ENCODE results near the gene ERP27.

ERP27 gene

DNA sequence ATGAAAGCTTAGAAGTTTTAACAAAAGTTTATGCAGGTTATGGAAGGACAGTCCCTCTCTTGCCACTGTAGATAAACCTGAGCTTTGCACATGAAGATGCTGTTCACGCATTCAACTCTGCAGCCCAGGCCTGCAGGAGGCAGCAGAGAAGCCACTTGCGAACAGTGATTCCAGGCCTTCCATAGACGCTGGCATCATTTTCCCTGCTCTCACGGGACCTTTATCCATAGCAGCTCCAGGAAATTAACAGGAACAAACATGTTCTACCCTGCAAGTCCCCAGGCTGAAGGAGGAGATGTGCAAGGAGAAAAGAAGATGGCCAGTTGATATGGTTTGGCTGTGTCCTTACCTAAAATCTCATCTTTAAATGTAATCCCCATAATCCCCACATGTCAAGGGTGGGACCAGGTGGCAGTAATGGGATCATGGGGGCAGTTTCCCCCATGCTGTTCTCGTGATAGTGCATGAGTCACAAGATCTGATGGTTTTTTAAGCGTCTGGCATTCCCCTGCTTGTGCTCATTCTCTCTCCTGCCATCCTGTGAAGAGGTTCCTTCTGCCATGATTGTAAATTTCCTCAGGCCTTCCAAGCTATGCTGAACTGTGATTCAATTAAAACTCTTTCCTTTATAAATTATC is 2.0 kb downstream of the ERP27 start:
- no peak for DNase-seq (ENCODE audit: low read depth in 2 of 2)

DNA sequence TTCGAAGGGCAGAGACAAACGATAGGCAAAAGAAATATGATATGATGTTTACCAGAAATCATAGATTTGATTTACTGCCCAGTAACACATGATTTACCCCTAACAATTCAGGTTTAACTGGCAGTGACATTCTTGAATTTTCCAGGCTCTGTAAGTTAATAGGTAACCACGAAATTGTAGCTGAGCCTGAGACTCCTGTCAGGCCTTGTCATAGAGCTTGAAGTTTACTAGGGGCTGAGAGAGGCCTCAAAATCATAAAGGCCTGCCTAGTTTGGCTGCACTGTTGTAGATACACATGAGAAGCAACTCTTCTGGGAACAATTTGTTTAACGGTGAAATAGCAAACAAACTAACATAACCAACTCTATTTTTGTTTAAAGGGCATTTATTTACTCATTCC is 3.3 kb downstream of the ERP27 start:
- DNase-seq (ENCODE audit: low read depth in 2 of 2), result no peak

DNA sequence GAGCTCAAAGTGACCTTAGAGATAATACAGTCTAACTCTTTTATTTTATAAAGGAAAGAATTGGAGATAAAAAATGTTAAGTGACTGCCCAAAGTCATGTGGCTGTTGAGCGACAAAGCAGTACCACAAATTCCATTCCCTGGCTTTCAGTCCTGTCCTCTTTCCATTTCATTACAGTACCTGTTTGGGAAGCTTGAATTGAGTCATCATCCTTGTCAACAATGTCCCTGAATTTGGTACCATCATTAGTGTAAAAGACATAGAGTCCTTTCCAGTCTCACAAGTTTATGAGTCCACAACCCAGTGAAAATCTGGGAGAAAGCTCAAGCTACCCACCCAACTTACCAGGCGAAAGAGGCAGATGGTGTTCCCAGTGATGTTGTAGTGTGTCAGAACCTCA is 3.8 kb downstream of the ERP27 start:
- DNase-seq (ENCODE audit: low read depth in 2 of 2), result no peak

DNA sequence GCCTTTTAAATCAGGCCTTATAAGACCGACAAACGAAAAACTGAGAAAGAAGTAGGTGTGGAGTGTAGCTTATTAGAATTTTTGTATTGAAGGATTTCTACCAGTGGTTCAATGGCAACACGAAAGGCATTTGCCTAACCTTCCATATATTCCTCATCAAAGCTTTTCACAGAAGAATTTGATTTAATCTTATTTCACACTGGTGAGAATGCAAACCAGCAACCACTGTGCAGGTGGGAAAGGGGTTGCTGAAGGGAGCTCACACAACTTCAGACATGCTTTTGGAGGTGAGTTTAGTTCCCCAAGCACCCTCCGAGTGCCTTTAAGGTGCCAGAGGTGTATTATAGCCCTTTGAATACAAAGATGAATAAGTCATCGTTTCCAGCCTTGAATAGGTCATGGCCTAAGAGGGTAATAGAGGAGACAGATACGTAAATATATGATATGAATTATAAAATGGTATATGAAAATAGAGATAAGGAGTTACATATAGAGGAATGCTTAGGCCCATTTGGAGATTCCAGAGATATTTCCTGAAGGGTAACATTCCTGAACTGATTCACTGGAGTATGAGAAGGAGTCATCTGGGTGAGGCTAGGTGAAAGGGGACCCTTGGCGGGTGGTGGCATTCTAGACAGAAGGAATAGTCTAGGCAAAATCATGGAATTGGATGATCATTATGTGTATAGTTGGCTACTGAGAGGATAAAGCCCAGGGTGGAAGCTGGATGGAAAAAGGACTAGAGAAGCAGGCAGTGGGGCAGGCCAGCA is 6.4 kb downstream of the ERP27 start:
- no peak for DNase-seq (ENCODE audit: low read depth in 2 of 2)

DNA sequence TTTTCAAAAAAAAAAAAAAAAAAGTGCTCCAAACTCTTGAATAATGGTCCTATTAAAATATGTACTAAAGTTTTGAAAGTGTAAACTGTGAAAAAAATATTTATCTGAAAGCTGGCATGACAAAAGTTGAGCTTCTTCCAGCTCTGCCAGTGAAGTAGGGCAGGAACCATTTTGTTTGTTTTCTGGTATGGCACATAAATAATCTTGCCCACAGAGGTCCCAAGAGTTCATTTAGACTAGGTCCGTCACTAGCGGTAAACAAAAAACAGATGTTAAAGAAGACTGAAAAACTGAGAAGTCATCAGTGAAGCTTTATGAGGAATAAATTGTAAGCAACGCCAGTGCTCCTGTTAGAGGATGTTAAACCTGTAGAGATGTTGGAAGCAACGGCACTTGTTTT is 7.0 kb downstream of the ERP27 start:
- no peak for DNase-seq (ENCODE audit: low read depth in 2 of 2)

DNA sequence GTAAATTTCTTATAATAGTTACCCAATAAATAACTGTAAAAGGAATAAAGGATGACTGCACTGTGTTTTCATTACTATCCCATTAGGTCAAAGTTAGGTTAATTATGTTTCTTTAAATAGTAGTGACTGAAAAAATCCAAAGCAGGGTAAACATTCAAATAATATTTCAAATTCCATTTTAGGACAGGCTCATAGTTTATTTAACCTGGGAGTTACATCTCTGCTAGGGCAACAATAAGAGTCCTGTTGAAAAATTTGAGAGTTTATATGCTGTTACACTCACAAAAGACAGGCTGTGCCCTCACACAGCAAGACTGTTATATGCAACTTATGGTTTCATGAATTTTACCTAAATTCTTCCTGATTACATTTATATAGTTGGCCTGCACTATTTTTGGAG is 8.0 kb downstream of the ERP27 start:
- no peak for DNase-seq (ENCODE audit: low read depth in 2 of 2)

DNA sequence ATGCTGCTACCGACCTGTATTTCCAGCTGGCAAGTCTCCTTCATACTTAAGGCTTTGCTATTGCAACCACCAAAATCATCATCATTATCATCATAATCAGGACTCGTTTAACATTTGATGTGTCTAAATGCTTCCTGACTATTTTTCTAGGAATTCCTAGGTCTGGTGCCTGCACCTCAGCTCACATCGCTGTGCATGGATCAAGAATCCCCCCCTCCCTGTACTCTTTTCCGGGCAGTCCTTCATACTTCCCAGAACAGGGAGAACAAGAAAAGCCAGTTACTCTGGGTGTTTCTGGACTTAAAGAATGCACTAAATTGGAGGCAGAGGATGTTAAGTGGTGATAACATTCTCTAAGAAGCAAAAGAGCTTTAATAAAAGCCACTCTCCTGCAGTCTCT is 9.4 kb downstream of the ERP27 start:
- DNase-seq (ENCODE audit: low read depth in 2 of 2), result no peak

DNA sequence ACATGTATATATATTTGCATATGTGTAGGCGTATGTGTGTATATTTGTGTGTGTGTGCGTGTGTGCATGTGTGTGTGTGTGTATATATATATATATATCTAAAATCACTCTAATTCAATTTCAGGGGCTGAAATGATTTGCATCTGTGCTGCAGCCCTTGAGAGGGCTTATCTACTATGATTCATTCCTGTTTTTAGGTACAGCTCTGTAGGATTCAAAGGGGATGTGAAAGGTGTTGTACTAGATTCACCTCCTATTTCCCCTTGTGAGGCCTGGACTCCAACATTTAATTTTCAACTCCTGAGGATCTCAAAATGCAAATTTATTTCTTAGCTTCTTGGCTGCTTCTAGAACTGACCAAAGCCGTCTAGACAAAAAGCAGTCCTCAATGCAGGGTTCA is 11.1 kb downstream of the ERP27 start:
- no peak for DNase-seq (ENCODE audit: low read depth in 2 of 2)

DNA sequence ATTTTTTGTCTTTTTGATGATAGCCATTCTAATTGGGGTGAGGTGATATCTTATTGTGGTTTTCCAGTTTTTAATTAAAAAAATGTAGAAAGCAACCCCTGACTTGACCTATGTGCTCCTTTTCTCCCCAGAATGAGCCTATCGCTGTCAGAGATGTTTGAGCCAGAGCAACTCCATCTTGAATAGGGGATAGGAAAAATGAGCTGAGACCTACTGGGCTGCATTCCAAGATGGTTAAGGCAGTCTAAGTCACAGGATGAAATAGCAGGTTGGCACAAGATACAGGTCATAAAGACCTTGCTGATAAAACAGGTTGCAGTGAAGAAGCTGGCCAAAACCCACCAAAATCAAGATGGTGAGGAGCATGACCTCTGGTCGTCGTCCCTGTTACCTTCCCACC is 13.8 kb downstream of the ERP27 start:
- no peak for DNase-seq (ENCODE audit: low read depth in 2 of 2)

DNA sequence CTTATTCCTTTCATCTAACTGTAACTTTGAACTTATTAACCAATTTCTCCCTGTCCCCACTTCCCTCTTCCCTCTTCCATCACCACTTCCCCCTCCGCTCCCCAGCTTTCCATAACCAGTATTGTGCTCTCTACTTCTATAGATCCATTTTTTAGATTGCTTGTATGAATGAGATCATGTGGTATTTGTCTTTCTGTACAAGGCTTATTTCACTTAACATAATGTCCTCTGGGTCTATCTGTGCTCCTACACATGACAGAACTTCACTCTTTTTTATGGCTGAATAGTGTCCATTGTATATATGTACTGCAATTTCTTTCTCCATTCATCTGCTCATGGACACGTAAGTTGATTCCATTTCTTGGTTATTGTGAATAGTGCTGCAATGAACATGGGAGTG is 14.4 kb downstream of the ERP27 start:
- DNase-seq (ENCODE audit: low read depth in 2 of 2), result no peak

DNA sequence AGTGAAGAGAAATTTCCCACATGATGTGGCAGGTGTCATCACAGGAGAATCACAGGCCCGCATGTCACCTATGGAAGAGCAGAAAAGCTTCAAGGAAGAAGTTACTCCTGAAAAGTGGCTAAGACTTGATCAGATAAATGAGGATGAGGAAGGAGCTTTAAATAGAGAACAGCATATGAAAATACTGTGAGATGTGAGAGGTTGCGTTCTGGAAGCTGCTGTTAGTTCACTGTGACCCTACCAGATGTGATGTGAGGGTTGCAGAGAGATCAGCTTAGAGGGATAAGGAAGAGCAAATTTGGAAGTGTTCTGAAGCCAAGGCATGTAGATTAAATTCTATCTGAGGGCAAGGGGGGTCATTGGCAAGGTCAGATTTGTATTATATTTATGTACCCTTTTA is 17.1 kb downstream of the ERP27 start:
- DNase-seq (ENCODE audit: low read depth in 2 of 2), result no peak

DNA sequence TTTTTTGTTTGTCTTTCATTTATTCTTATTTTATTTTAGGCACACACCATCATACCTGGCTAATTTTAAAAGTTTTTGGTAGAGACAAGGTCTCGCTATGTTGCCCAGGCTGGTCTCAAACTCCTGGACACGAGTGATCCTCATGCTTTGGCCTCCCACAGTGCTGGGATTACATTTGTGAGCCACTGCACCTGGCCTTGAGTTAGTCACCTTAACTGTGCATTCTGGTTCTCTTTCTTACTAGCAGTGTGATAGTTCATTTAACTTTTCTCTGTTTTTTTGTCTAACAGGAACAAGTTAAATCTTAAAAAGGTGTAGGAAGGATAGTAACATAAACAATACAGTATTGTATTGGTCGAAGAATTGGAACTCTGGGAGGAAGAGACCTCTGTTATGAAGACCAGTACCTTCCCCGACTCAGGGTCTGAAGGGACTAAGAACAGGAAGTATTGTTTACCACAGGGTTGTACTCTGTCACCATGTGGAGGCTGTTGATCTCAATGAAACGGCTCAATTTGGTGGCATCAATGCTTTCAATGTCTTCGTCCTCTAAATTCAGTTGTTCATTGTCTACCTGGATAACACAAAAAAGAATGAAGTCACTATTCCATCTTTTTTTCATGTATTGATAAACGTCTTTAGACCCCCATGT is 17.7 kb downstream of the ERP27 start:
- no peak for DNase-seq (ENCODE audit: low read depth in 2 of 2)

DNA sequence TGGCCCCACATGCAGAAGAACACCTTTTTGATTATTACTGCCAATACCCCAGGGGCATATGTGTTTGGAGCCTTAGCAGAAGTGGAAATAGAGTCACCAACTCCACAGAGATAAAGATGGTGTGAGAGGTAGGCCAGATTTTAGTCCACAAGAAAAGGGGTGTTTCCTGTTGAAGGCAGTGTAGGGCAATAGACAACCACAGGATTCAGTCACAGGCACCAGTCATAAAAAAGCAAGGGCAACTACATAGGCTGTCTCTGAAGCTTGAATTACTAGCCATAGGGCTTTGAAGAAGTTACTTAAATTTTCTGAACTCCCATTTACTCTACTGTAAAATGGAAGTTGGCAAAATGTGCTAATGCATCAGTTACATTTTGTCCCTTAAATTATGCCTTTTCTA is 18.9 kb downstream of the ERP27 start:
- no peak for DNase-seq (ENCODE audit: low read depth in 2 of 2)

DNA sequence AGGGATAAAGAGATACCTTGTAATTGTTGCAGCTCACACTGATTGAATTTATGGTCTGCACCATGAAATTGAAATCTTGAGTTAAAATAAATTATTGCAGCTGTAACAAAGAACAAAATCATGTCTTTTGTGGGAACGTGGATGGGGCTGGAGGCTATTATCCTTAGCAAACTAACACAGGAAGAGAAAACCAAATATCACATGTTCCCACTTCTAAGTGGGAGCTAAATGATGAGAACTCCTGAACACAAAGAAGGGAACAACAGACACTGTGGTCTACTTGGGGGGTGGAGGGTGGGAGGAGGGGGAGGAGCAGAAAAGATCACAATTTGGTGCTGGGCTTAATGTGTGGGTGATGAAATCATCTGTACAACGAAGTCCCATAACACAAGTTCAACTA is 22.6 kb downstream of the ERP27 start:
- no peak for DNase-seq (ENCODE audit: low read depth in 2 of 2)

DNA sequence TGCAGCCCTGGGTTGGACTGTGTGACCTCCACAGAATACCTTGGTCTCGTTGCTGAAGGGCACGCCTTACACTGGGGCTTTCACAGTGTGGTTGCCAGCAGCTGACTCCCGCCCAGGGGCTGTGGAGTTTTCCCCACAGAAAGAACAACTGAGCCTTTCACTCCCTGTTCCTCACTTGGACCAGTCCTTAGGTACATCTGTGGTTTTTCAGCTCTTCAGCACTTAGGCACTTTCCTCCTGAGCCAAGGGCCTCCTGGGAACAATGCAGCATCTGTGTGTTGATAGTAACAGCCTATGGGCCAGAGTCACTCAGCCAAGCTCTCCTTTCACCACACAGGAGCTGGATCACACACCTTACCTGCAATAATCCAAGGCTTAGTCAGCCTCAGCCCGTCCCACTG is 25.0 kb downstream of the ERP27 start:
- DNase-seq (ENCODE audit: low read depth in 2 of 2), result no peak

DNA sequence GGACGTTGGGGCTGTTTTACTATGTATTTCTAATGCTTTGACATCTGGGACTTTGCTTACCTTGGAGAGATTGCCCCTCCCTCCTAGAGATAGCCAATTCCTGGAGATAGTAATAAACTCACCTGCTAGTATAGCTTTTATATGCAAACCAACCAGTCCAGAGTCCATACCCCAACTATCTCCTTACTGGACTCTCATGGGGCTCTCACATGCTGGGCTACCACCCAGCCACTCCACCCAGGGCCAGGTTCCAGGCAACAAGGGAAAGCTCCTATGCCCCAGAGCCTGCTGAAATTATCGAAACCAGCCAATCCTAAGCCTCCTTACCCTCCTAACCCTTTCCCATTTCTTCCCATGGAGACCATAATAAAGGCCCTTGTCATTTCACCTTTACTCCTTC is 27.2 kb downstream of the ERP27 start:
- DNase-seq (ENCODE audit: low read depth in 2 of 2), result no peak

DNA sequence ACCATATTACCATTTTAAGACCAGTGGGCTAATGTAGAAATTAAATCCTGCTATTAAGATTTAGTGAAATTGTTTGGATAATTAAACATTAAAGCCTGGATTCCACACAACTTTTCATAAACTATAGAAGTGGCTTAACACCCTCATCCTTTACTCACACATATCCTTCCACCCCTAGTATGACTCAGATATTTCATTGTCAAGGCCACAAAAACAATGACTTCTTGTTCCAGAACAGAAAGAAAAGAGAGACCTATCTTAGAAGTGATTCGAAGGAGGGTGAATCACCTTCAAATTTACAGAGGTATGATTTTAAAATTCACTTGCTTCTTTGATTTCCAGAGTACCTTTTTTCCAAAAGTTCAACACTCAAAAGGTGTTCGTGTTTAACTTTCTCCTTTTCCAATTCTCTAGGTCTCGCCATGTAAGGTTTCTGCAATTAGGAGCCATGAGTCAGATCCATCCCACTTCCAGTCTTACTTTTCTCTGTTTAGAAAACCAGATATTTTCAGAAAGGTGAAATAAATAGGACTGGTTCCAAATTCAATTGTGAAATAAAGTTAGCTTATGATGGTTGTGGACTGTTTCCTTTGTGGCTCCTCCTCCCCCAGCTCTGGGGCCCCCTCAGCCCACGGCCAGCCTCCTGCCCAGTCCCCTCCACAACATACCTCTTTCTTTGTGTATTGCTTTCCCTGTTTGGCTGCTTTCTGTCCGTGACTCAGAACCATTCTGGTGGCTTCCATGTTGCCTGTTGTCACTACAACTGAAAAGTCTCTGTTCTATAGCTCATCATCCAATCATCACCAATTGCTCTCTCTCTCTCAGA is 28.0 kb downstream of the ERP27 start:
- DNase-seq (ENCODE audit: low read depth in 2 of 2), result no peak

DNA sequence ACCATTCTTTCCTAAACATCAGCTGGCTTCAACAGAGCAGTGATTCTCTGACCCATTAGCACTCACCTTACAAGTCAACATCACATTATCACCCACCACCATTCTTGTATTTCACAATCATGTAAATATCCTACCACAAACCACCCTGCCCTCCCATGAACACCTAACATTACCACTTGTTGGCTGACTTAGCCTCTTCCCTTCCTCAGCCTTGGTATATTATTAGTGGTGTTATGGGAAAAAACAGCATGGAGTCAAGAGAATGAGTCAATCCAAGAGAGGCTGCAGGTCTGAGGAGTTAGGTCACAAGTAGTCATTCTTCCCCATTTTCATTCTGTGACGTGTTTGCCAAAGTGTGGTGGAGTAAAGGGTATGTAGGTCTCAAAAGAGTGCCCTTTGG is 30.4 kb downstream of the ERP27 start:
- DNase-seq (ENCODE audit: low read depth in 2 of 2), result no peak

DNA sequence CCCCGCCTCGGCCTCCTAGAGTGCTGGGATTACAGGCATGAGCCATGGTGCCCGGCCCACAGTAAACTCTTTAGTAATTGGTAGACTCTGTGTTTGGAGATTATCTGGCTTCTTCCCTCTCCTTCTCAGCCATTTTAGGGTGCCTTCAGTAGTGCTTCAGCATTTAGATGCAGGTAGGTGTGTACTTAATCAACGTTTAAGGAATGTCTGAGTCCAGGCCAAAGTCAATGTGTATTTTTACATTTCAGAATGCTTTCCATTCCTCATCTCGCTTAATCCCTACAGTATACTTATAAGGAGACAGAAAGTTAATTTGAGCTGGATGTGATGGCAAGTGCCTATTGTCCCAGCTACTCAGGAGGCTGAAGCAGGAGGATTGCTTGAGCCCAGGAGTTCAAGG is 32.2 kb downstream of the ERP27 start:
- no peak for DNase-seq (ENCODE audit: low read depth in 2 of 2)

DNA sequence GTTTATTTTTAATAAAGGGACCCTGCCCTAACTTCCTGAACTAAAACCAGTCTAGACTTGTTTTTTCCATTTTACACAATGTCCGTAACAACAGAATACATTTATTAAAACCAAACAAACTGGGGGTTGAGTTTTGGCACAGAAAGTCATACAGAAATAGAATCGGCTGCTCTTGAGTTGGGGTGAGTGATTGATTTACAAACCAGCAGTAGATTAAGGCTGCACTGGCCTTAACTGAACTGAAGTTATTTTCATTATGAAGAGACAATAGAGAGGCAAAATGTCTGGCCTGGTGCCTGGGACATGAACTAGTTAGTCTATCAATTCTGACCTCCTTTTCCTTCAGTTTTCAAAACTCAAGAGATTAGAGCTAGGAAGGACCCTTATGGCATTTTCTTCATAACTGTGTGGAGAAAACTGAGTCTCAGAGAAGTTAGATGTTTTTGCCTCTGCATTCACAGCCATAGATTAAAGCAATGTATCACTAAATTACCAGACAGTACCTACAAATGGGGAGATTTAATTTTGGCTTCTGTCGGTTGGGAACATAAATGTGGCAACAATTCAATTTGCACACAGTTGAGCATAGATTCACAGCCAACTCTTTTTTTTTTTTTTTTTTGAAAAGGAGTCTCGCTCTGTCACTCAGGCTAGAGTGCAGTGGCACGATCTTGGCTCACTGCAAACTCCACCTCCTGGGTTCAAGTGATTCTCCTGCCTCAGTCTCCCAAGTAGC is 32.9 kb downstream of the ERP27 start:
- DNase-seq (ENCODE audit: low read depth in 2 of 2), result no peak

DNA sequence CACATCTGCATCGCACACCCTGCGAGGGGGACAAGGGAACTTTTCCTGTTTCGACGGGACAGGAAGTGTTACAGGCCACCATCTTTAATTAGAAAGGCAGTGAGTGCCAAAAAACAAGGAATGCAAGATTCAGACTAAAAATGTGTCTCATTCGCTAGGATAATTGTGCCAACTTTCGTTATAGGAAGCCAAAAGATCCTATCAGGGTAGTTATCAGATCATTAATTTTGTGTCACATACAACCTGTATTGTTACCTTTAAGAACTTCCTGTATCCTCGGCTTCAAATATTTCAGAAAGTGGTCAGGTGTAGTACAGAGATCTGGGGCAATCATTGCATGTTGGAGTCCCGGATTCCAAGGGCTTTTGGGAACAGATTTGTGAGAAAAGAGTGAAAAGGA is 33.5 kb downstream of the ERP27 start:
- DNase-seq (ENCODE audit: low read depth in 2 of 2), result no peak

All from activated CD8-positive, alpha-beta memory T cell treated with anti-CD3 and anti-CD28 coated beads for 4 hours (primary cell).